ENCODE measurements around the gene CDC27.
"Not testable (repeated sequence)": the region's sequence is repeated elsewhere in the genome, so short reads cannot be mapped to it uniquely, and the experiment has no call there.

The CDC27 gene

GRCh38 chr17:47176389-47176826, 12.7 kb downstream of the CDC27 start:
- no peak for TF ChIP-seq CTCF (IDR thresholded peaks at IDR 0.05; ENCODE audit: low read depth, low read length)
- in situ Hi-C loops (cut with HindIII; ENCODE audit: low sequenced_read_pairs): no loop called here
- DNase-seq (ENCODE audit: low read depth, low spot score): no peak
- H3K4me3 ChIP-seq (ENCODE audit: low read depth, low read length): no peak overlapping the region

GRCh38 chr17:47174823-47175222, 14.3 kb downstream of the CDC27 start:
- in situ Hi-C loops (cut with HindIII; ENCODE audit: low sequenced_read_pairs); H3K4me3 ChIP-seq (ENCODE audit: low read depth, low read length); DNase-seq (ENCODE audit: low read depth, low spot score): not testable (repeated sequence)

- TF ChIP-seq CTCF (IDR thresholded peaks at IDR 0.05; ENCODE audit: low read depth, low read length): no peak
- in situ Hi-C loops (cut with HindIII; ENCODE audit: low sequenced_read_pairs): no loop called here
- no peak for DNase-seq (ENCODE audit: low read depth, low spot score)
- H3K4me3 ChIP-seq (ENCODE audit: low read depth, low read length): no peak overlapping the region
Measured at GRCh38 chr17:47172696-47173565, 16.2 kb downstream of the CDC27 start.

GRCh38 chr17:47170710-47171109, 18.4 kb downstream of the CDC27 start:
- no peak for TF ChIP-seq CTCF (IDR thresholded peaks at IDR 0.05; ENCODE audit: low read depth, low read length)
- in situ Hi-C loops (cut with HindIII; ENCODE audit: low sequenced_read_pairs): no loop called here
- no peak for DNase-seq (ENCODE audit: low read depth, low spot score)
- no peak overlapping the region for H3K4me3 ChIP-seq (ENCODE audit: low read depth, low read length)

GRCh38 chr17:47168896-47169295, 20.2 kb downstream of the CDC27 start:
- H3K4me3 ChIP-seq (ENCODE audit: low read depth, low read length); DNase-seq (ENCODE audit: low read depth, low spot score); in situ Hi-C loops (cut with HindIII; ENCODE audit: low sequenced_read_pairs): not testable (repeated sequence)

- H3K4me3 ChIP-seq (ENCODE audit: low read depth, low read length); DNase-seq (ENCODE audit: low read depth, low spot score); in situ Hi-C loops (cut with HindIII; ENCODE audit: low sequenced_read_pairs): not testable (repeated sequence)
Measured at GRCh38 chr17:47166854-47167253, 22.2 kb downstream of the CDC27 start.

GRCh38 chr17:47165137-47165536, 24.0 kb downstream of the CDC27 start:
- no peak for DNase-seq (ENCODE audit: low read depth, low spot score)
- in situ Hi-C loops (cut with HindIII; ENCODE audit: low sequenced_read_pairs): no loop called here
- H3K4me3 ChIP-seq (ENCODE audit: low read depth, low read length): no peak overlapping the region
- TF ChIP-seq CTCF (IDR thresholded peaks at IDR 0.05; ENCODE audit: low read depth, low read length): no peak

- DNase-seq (ENCODE audit: low read depth, low spot score): no peak
- no peak overlapping the region for H3K4me3 ChIP-seq (ENCODE audit: low read depth, low read length)
- TF ChIP-seq CTCF (IDR thresholded peaks at IDR 0.05; ENCODE audit: low read depth, low read length): no peak
- in situ Hi-C loops (cut with HindIII; ENCODE audit: low sequenced_read_pairs): no loop called here
Measured at GRCh38 chr17:47164263-47164662, 24.8 kb downstream of the CDC27 start.
